Spleen (tissue), 11 donors: Measurements from ENCODE around the gene IGLL5. TPM values are rescaled to one million over a fixed set of nuclear protein-coding genes. Genes with fewer than 3 reads are reported as not detected.

Source experiments
- DNase-seq: peaks from one replicate; pipeline ENCODE4 v3.0.0-alpha.2; 2020
- H3K27ac ChIP-seq, 8 donors: fragments of 200-600 bp; sonication (generic) in 7 of 8; 1 replicate in 4 of 8; 2 replicates in 4 of 8; pipeline versions ENCODE4 v1.5.0 to v1.8.0; 2016 to 2021; ENCODE audit warnings: inconsistent platforms in 4 of 8, mild to moderate bottlenecking in 4 of 8, moderate library complexity in 1 of 8
- H3K27me3 ChIP-seq, 7 donors: fragments of 200-600 bp; sonication (generic) in 6 of 7; replicated peaks in 1 of 7; 1 replicate in 4 of 7; 2 replicates in 3 of 7; pipeline versions ENCODE4 v1.5.0 to v1.8.0; 2016 to 2021; ENCODE audit warnings: inconsistent platforms in 3 of 7, mild to moderate bottlenecking in 1 of 7
- H3K36me3 ChIP-seq, 6 donors: fragments of 200-600 bp; sonication (generic) in 5 of 6; 1 replicate in 4 of 6; 2 replicates in 2 of 6; pipeline versions ENCODE4 v1.5.0 to v1.8.0; 2016 to 2021; ENCODE audit warnings: inconsistent platforms in 2 of 6
- H3K4me1 ChIP-seq, 6 donors: fragments of 200-600 bp; sonication (generic) in 5 of 6; 1 replicate in 3 of 6; 2 replicates in 3 of 6; pipeline versions ENCODE4 v1.5.0 to v1.8.0; 2016 to 2021; ENCODE audit warnings: inconsistent platforms in 3 of 6
- H3K4me3 ChIP-seq, 8 donors: fragments of 200-600 bp; sonication (generic) in 7 of 8; 1 replicate in 4 of 8; 2 replicates in 4 of 8; pipeline versions ENCODE4 v1.5.0 to v1.8.0; 2016 to 2021; ENCODE audit warnings: inconsistent platforms in 4 of 8, mild to moderate bottlenecking in 4 of 8, moderate library complexity in 2 of 8
- H3K9me3 ChIP-seq, 8 donors: fragments of 200-600 bp; sonication (generic) in 7 of 8; 1 replicate in 4 of 8; 2 replicates in 4 of 8; pipeline versions ENCODE4 v1.5.0 to v1.8.0; 2016 to 2021; ENCODE audit warnings: inconsistent platforms in 4 of 8
- POLR2A ChIP-seq, 3 donors: fragments of 450-650 bp; IDR thresholded peaks; one replicate each; pipeline ENCODE4 v1.5.1; 2017; ENCODE audit warnings: antibody characterized with exemption in 3 of 3, mild to moderate bottlenecking in 1 of 3
- POLR2AphosphoS5 ChIP-seq, 3 donors: sonication (generic); formaldehyde crosslinking; IDR thresholded peaks; one replicate each; pipeline ENCODE4 v1.5.1; 2017; ENCODE audit warnings: antibody characterized with exemption in 3 of 3
- WGBS, 5 donors: extraction: QIAGEN DNeasy Blood & Tissue Kit in 3 of 5; methylation state at CpG; one replicate each; pipeline versions ENCODE4 v1.1.5 to v1.1.7; 2013 to 2018; 5-methylcytosine and 5-hydroxymethylcytosine counted together
- intact Hi-C: fragments of 100-400 bp; cut with DNase I; formaldehyde crosslinking; loops from one replicate; pipeline ENCODE4 v1.15.0; 2023; ENCODE audit warnings: low total_unique reads
- microRNA-seq, 3 donors: library from miRNA; unstranded; fragments of <30 nt; microRNA quantifications; one replicate each; pipeline versions ENCODE4 to v1.1.0, GENCODE V29; 2019 to 2020
- polyA plus RNA-seq, 3 donors: library from polyadenylated mRNA; stranded (reverse); fragments of 200-250 nt; gene quantifications; one replicate each; pipeline ENCODE4 v1.2.1, GENCODE V29; 2013
- small RNA-seq, 4 donors: library from RNA; depleted of rRNA; stranded (forward); fragments of <200 nt; gene quantifications; one replicate each; pipeline ENCODE3, GENCODE V24; 2016
- total RNA-seq, 7 donors: library from RNA; depleted of rRNA in 3 of 7; stranded (reverse); fragments of >200 nt in 3 of 7; fragmentation: NEBNext Ultra II Directional in 4 of 7; extraction: Animal tissue kit (Norgen Biotek cat#: 25700) in 4 of 7; gene quantifications; one replicate each; pipeline versions ENCODE4 v1.1.0 to v1.2.1, GENCODE V29; 2016 to 2021
- TF ChIP-seq, protein P1 (sequence below), 11 experiments: fragments of 200-600 bp in 7 of 11; fragments of 450-650 bp in 4 of 11; sonication (generic) in 4 of 11; IDR thresholded peaks in 8 of 11; conservative IDR thresholded peaks in 3 of 11; 1 replicate in 7 of 11; 2 replicates in 4 of 11; pipeline versions ENCODE4 v1.4.0 to v1.8.0; 2016 to 2021; ENCODE audit warnings: antibody characterized with exemption in 11 of 11, inconsistent platforms in 4 of 11, mild to moderate bottlenecking in 1 of 11
- donor health status: healthy with polysubstance abuse.
- donor health status: DM: no; HTN: no; CAD: no; lungs with moderate emphysema.
- donor health status: DM: no; HTN: no; CAD: no.
- donor health status: Bipolar disorder and iron deficiency.
- donor health status: healthy.
- donor health status: DM: no; HTN: no; CAD: no.
- donor health status: DM: yes; HTN: yes; CAD: no.

The IGLL5 gene
- total and polyA plus RNA-seq, 10 donors = 55.9 to 720 (median 127) TPM

DNA sequence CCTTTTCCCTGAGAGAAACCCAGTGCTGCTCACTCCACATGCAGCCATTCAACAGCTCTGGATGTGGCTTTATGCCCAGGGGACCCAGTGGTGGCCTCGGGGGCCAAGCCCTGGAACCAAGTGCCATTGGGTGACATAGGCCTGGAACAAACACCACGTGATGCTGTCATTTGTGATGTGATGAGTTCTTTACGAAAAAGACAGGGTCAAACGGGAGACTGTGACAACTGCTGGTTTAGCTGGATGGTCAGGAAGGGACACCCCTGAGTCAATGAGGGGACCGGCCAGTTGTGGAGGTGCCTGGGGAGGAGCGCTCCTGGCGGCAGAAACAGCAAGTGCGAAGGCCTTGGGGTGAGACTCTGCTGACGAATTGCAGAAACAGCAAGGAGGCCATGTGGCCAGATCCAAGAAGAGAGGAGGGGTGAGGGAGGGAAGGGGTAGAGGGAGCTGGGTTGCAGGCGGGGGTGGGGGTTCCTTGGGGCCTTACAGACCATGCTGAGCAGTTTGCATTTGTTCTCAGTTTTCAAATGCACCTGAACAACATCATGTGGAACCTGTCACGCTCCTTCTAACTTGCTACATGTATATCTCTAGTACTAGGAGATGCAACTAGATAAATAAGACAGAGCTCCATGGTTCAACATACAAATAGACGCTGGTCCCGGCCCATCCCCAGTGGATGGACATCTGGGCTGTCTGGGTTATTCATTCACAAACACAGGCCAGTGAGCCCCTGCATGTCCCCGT, 56.1 kb downstream of the IGLL5 start:
- intact Hi-C loops = no loop called here
- DNase-seq = no peak
- no peaks in the 10 kb centered on the region for H3K9me3 ChIP-seq
- TF ChIP-seq POLR2AphosphoS5 (IDR thresholded peaks at IDR 0.05) = peak in 1 of 3 donors; percentile 16
- TF ChIP-seq, protein P1, sequence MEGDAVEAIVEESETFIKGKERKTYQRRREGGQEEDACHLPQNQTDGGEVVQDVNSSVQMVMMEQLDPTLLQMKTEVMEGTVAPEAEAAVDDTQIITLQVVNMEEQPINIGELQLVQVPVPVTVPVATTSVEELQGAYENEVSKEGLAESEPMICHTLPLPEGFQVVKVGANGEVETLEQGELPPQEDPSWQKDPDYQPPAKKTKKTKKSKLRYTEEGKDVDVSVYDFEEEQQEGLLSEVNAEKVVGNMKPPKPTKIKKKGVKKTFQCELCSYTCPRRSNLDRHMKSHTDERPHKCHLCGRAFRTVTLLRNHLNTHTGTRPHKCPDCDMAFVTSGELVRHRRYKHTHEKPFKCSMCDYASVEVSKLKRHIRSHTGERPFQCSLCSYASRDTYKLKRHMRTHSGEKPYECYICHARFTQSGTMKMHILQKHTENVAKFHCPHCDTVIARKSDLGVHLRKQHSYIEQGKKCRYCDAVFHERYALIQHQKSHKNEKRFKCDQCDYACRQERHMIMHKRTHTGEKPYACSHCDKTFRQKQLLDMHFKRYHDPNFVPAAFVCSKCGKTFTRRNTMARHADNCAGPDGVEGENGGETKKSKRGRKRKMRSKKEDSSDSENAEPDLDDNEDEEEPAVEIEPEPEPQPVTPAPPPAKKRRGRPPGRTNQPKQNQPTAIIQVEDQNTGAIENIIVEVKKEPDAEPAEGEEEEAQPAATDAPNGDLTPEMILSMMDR (IDR thresholded peaks at IDR 0.05 in 8 of 11, conservative IDR thresholded peaks at IDR 0.05 in 3 of 11) = no peak
- 71 to 87% (median 80%) methylated on average over 14 of the region's 14 CpGs for WGBS, 5 donors
- no peaks in the 10 kb centered on the region for H3K36me3 ChIP-seq
- peaks cover 0 to 15% (median 0%) of the 10 kb centered on the region in 7 donors for H3K27me3 ChIP-seq
- H3K4me1 ChIP-seq = peaks cover 0 to 86% (median 36%) of the 10 kb centered on the region in 6 donors
- H3K27ac ChIP-seq = peak overlapping the region in 4 of 8 donors; percentile 54 to 76 (median 68)
- H3K4me3 ChIP-seq = no peak overlapping the region

DNA sequence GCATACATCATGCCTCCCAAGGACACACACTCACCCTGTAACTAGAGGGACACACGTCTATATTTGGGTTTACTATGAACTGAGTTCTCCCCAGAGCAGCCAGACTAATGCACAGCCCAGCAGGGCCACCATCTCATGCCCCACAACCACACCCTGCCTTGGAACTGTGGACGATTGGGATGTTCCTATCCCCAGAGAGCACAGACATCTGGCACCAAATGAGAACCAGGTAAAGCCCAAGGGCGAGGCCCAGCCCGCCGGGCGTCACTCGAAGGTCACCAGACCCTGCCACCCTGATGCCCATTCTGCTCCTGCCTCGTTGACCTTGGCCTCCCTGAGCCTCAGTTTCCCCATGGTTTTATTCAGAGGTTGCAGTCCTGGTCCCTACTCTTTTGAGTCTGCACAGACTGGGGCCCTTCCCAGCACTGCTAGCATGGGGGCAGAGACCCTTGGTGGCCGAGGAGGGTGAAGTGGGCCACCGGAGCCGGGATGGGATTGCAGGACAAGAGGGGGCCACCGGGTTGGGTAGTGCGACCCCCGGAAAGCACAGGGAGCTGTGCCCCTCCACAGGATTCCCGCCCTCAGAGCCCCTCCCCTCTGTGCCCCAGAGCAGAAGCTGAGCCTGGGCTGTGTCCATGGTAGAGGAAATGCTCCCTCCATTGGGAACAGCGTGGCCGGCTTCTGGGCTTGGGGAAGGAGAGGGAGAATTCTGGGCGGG, 56.8 kb downstream of the IGLL5 start:
- H3K27ac ChIP-seq = peak overlapping the region in 3 of 8 donors; percentile 54 to 76 (median 72)
- intact Hi-C loops = no loop called here
- peak; percentile 74 for DNase-seq
- peaks cover 0 to 15% (median 0%) of the 10 kb centered on the region in 7 donors for H3K27me3 ChIP-seq
- H3K9me3 ChIP-seq = no peaks in the 10 kb centered on the region
- no peaks in the 10 kb centered on the region for H3K36me3 ChIP-seq
- TF ChIP-seq, protein P1 (IDR thresholded peaks at IDR 0.05 in 8 of 11, conservative IDR thresholded peaks at IDR 0.05 in 3 of 11) = no peak
- no peak for TF ChIP-seq POLR2A (IDR thresholded peaks at IDR 0.05)
- no peak for TF ChIP-seq POLR2AphosphoS5 (IDR thresholded peaks at IDR 0.05)
- whole genome bisulfite sequencing, 5 donors = 68 to 85% (median 82%) methylated on average over 17 to 18 of the region's 18 CpGs
- peaks cover 0 to 78% (median 33%) of the 10 kb centered on the region in 6 donors for H3K4me1 ChIP-seq
- H3K4me3 ChIP-seq = no peak overlapping the region

DNA sequence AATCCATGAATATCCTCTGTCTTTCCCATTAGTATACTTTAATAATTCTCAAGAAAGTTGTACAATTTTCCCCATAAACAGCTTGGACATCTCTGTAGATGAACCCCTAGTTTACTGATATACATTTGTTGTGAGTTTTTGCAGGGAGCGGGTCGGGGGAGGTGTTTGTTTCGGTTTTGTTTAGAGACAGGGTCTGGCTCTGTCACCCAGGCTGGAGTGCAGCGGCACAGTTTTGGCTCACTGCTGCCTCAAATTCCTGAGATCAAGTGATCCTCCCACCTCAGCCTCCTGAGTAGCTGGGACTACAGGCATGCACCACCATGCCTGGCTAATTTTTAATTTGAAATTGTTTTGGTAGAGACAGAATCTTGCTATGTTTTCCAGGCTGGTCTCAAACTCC, 57.6 kb downstream of the IGLL5 start:
- peaks cover 0 to 71% (median 29%) of the 10 kb centered on the region in 6 donors for H3K4me1 ChIP-seq
- DNase-seq = no peak
- intact Hi-C loops = no loop called here
- no peaks in the 10 kb centered on the region for H3K9me3 ChIP-seq
- H3K27ac ChIP-seq = peak overlapping the region in 2 of 8 donors; percentile 1 to 76
- TF ChIP-seq POLR2AphosphoS5 (IDR thresholded peaks at IDR 0.05) (no peak), POLR2A (IDR thresholded peaks at IDR 0.05) (no peak)
- TF ChIP-seq, protein P1 (IDR thresholded peaks at IDR 0.05 in 8 of 11, conservative IDR thresholded peaks at IDR 0.05 in 3 of 11) = no peak
- H3K27me3 ChIP-seq = peaks cover 0 to 15% (median 0%) of the 10 kb centered on the region in 7 donors
- 83 to 90% (median 84%) methylated on average over 4 of the region's 4 CpGs for WGBS, 5 donors
- H3K36me3 ChIP-seq = no peaks in the 10 kb centered on the region
- no peak overlapping the region for H3K4me3 ChIP-seq

Small RNAs within 50 kb of the gene (microRNA-seq; reads per million reads assigned to microRNA genes)
- gene MIR5571 = 3.1 to 6.7 (median 3.3) reads per million in 3 donors

Small RNAs within 50 kb of the gene (small RNA-seq; reads per million reads assigned to genes)
- gene IGLC4 = 0 reads per million in 4 donors
- 0 reads per million in 4 donors for gene IGLC5
- gene IGLJ1 = 0 reads per million in 4 donors
- 0 to 0.81 (median 0.14) reads per million in 4 donors for gene IGLJ2
- 0 to 1.4 (median 0) reads per million in 4 donors for gene IGLJ3
- gene IGLJ4 = 0 reads per million in 4 donors
- 0 reads per million in 4 donors for gene IGLJ5
- 0 reads per million in 4 donors for gene IGLJ6
- 0 reads per million in 4 donors for gene IGLJ7
- gene IGLV2-5 = 0 reads per million in 4 donors
- gene IGLV3-2 = 0 reads per million in 4 donors
- gene IGLV3-4 = 0 reads per million in 4 donors
- gene IGLV3-6 = 0 to 0.17 (median 0.07) reads per million in 4 donors
- gene IGLV3-7 = 0 reads per million in 4 donors
- 0 reads per million in 4 donors for gene MIR5571

Other genes starting within 250 kb of the IGLL5 start
- not detected for gene GGTLC2, start 243.2 kb upstream of the IGLL5 start, total RNA-seq
- gene GGTLC2, start 243.2 kb upstream of the IGLL5 start, polyA plus RNA-seq = not detected
- 10 to 100 TPM in 2 of 7 donors, 1 to 10 TPM in 5; 4.4 to 11.8 (median 7.6) TPM for gene GNAZ, start 182.7 kb downstream of the IGLL5 start, total RNA-seq
- 1 to 10 TPM; 2.3 to 5.7 (median 2.8) TPM for gene GNAZ, start 182.7 kb downstream of the IGLL5 start, polyA plus RNA-seq